GM12801 (cell line): Measurements from ENCODE around the gene UGT1A10.

Experiments used
- CTCF ChIP-seq: IDR thresholded peaks from one replicate; pipeline ENCODE4 v1.5.1; 2011; ENCODE audit warnings: control low read depth; ENCODE audit not compliant: insufficient read length; ENCODE audit errors: extremely low read depth

Gene UGT1A10

GRCh38 chr2:233789554-233789953, 153.3 kb downstream of the UGT1A10 start:
- no peak for TF ChIP-seq CTCF

GRCh38 chr2:233791151-233791882, 155.1 kb downstream of the UGT1A10 start:
- no peak for TF ChIP-seq CTCF

- no peak for TF ChIP-seq CTCF
Observed at GRCh38 chr2:233791883-233792329, 155.7 kb downstream of the UGT1A10 start.

GRCh38 chr2:233792720-233793119, 156.5 kb downstream of the UGT1A10 start:
- TF ChIP-seq CTCF = no peak

- TF ChIP-seq CTCF = no peak
Observed at GRCh38 chr2:233793465-233794127, 157.3 kb downstream of the UGT1A10 start.

- no peak for TF ChIP-seq CTCF
Observed at GRCh38 chr2:233794128-233794658, 157.9 kb downstream of the UGT1A10 start.

- no peak for TF ChIP-seq CTCF
Observed at GRCh38 chr2:233795735-233796171, 159.5 kb downstream of the UGT1A10 start.
